NCI-H510A (cell line): ENCODE results near the gene GCNT2.
"Not testable (repeated sequence)": the region's sequence is repeated elsewhere in the genome, so short reads cannot be mapped to it uniquely, and the experiment has no call there.

Experiments
- DNase-seq: peaks from one replicate; lab custom pipeline; 2025; lab: John Stamatoyannopoulos, UW

GCNT2 gene

GRCh38 chr6:10610289-10610688, 89.1 kb downstream of the GCNT2 start:
- DNase-seq: no peak

GRCh38 chr6:10612161-10612560, 91.0 kb downstream of the GCNT2 start:
- DNase-seq: no peak

- no peak for DNase-seq
Observed at GRCh38 chr6:10613077-10613476, 91.9 kb downstream of the GCNT2 start.

- DNase-seq: no peak
Observed at GRCh38 chr6:10613723-10614122, 92.6 kb downstream of the GCNT2 start.

- DNase-seq: no peak
Observed at GRCh38 chr6:10615675-10616074, 94.5 kb downstream of the GCNT2 start.

GRCh38 chr6:10616266-10616665, 95.1 kb downstream of the GCNT2 start:
- DNase-seq: not testable (repeated sequence)

GRCh38 chr6:10617008-10617696, 96.0 kb downstream of the GCNT2 start:
- DNase-seq: no peak

- DNase-seq: no peak
Observed at GRCh38 chr6:10618409-10618808, 97.3 kb downstream of the GCNT2 start.

GRCh38 chr6:10621213-10621612, 100.1 kb downstream of the GCNT2 start:
- DNase-seq: peak; percentile 5

GRCh38 chr6:10621847-10622246, 100.7 kb downstream of the GCNT2 start:
- no peak for DNase-seq

- DNase-seq: no peak
Observed at GRCh38 chr6:10624836-10625235, 103.7 kb downstream of the GCNT2 start.

- no peak for DNase-seq
Observed at GRCh38 chr6:10626154-10626741, 105.1 kb downstream of the GCNT2 start.

- no peak for DNase-seq
Observed at GRCh38 chr6:10627800-10628199, 106.6 kb downstream of the GCNT2 start.

GRCh38 chr6:10630178-10630577, 109.0 kb downstream of the GCNT2 start:
- DNase-seq: no peak

GRCh38 chr6:10633216-10633615, 112.1 kb downstream of the GCNT2 start:
- DNase-seq: no peak

- no peak for DNase-seq
Observed at GRCh38 chr6:10640412-10640811, 119.3 kb downstream of the GCNT2 start.

GRCh38 chr6:10641528-10641927, 120.4 kb downstream of the GCNT2 start:
- DNase-seq: no peak

- no peak for DNase-seq
Observed at GRCh38 chr6:10643201-10643651, 122.1 kb downstream of the GCNT2 start.

- DNase-seq: no peak
Observed at GRCh38 chr6:10644225-10644624, 123.1 kb downstream of the GCNT2 start.

GRCh38 chr6:10655508-10656055, 134.4 kb downstream of the GCNT2 start:
- DNase-seq: no peak

- DNase-seq: no peak
Observed at GRCh38 chr6:10658910-10659698, 138.0 kb downstream of the GCNT2 start.

GRCh38 chr6:10659699-10660348, 138.7 kb downstream of the GCNT2 start:
- peak; percentile 30 for DNase-seq
